Mononuclear cell (primary cell): ENCODE measurements around the gene HIVEP3. TPM values are rescaled to one million over a fixed set of nuclear protein-coding genes. Genes with fewer than 3 reads are reported as not detected.
"Not testable (repeated sequence)": the region's sequence is repeated elsewhere in the genome, so short reads cannot be mapped to it uniquely, and the experiment has no call there.

Experiments used
- H3K27me3 ChIP-seq: 2 replicates; pipeline ENCODE4 v1.6.0; 2011; ENCODE audit warnings: low read length, control low read depth; ENCODE audit not compliant: insufficient read depth
- H3K4me1 ChIP-seq: 2 replicates; pipeline ENCODE4 v1.5.1; 2011; ENCODE audit warnings: mild to moderate bottlenecking, low read length, control low read depth; ENCODE audit not compliant: insufficient read depth
- H3K4me3 ChIP-seq: 2 replicates; pipeline ENCODE4 v1.5.1; 2011; ENCODE audit warnings: mild to moderate bottlenecking, low read length, moderate library complexity
- H3K9me3 ChIP-seq: 2 replicates; pipeline ENCODE4 v1.5.1; 2011; ENCODE audit warnings: low read depth, mild to moderate bottlenecking, control low read depth, low read length
- total RNA-seq: library from RNA; depleted of rRNA; stranded (reverse); fragments of >200 nt; gene quantifications from one replicate; pipeline ENCODE4 v1.2.3, GENCODE V29; 2012

Gene HIVEP3
- total RNA-seq, 1 donor = 3.9 TPM

DNA sequence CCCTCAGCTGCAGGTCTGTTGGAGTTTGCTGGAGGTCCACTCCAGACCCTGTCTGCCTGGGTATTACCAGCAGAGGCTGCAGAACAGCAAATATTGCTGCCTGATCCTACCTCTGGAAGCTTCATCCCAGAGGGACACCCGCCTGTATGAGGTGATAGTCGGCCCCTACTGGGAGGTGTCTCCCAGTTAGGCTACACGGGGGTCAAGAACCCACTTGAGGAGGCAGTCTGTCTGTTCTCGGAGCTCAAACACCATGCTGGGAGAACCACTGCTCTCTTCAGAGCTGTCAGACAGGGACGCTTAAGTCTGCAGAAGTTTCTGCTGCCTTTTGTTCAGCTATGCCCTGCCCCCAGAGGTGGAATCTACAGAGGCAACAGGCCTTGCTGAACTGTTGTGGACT, 364.0 kb downstream of the HIVEP3 start:
- H3K27me3 ChIP-seq, H3K9me3 ChIP-seq, H3K4me1 ChIP-seq, H3K4me3 ChIP-seq: not testable (repeated sequence)

- H3K4me1 ChIP-seq = no peaks in the 10 kb centered on the region
- H3K4me3 ChIP-seq = no peak overlapping the region
- H3K27me3 ChIP-seq = no peaks in the 10 kb centered on the region
- H3K9me3 ChIP-seq = no peaks in the 10 kb centered on the region
Observed at GRCh38 chr1:41547781-41548560, 370.8 kb downstream of the HIVEP3 start.

DNA sequence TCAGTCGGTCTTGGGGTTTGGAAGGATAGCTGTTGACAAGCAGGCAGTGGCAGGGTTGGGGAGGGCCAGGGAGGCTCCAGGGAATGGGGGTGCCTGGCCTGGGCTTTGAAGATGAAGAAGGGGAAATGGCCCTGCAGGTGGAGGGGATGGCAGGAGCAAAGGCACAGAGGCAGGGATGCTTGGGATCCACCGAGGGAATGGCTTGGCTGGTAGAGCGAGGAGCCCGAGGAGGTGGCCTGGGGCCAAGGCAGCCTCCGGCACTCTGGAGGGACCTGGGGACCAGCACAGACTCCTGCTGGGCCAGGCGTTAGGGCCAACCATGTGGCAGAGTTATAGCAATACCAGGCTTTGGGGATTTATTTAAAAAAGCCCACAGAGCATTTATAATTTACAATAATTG, 371.4 kb downstream of the HIVEP3 start:
- H3K4me1 ChIP-seq = no peaks in the 10 kb centered on the region
- no peaks in the 10 kb centered on the region for H3K9me3 ChIP-seq
- no peak overlapping the region for H3K4me3 ChIP-seq
- no peaks in the 10 kb centered on the region for H3K27me3 ChIP-seq

DNA sequence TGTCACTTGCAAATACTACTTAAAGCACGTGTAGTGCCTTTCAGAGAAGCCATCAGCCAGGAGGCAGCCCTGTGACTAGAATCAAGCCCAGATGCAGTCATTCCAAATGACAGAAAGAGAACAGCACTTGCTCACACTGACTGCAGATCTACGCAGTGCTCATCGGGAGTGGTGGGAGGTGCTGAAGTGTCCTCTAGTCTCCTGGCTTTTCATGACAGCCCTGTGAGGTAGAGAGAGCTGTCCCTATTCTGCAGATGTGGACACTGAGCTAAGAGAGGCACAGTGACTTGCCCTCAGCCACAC, 371.9 kb downstream of the HIVEP3 start:
- Histone ChIP-seq H3K27me3 (no peaks in the 10 kb centered on the region), H3K4me3 (no peak overlapping the region)

DNA sequence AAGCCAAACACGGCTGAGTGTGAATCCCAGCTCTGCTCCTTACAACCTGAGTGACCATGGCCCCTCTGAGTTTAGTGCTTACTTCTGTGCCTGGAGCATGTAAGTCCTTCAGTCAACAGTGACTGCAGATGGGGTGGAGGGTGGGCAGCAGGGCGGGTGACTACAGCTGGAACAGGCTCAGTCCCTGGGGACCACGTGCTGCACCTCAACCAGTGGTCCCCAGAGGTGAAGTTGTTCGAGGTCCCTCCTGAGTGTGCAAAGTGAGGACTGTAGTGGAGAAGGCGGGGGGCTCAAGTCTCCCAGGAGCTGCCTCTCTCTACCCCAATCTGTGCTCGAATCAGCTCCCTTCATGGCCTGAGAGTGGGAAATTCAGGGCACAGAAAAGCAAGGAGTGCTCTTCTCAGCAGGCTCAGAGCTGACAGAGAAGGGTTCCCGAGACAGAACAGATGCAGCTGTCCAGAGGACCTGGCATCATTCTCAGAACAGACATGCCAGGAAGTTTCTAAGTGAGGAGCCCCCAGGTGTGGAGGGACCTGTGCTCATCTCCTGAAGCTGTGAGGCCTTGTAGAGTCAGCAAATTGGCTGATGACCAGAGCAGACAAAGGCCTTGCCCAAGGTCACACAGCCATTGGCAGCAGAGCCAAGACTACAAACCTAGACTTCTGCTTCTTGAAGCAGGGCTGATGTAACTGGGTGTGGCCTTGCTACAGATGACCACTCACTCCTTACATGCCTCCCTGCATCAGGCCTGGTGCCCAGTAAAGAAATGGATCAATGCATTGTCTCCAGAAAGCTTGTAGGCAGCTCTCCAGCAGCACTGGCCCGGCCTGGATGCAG, 372.5 kb downstream of the HIVEP3 start:
- Histone ChIP-seq H3K4me1 (peaks cover 4% of the 10 kb centered on the region), H3K27me3 (no peaks in the 10 kb centered on the region), H3K9me3 (no peaks in the 10 kb centered on the region), H3K4me3 (no peak overlapping the region)

More for the DNA sequence above, 371.9 kb downstream of the HIVEP3 start:
- no peaks in the 10 kb centered on the region for H3K4me1 ChIP-seq
- no peaks in the 10 kb centered on the region for H3K9me3 ChIP-seq

DNA sequence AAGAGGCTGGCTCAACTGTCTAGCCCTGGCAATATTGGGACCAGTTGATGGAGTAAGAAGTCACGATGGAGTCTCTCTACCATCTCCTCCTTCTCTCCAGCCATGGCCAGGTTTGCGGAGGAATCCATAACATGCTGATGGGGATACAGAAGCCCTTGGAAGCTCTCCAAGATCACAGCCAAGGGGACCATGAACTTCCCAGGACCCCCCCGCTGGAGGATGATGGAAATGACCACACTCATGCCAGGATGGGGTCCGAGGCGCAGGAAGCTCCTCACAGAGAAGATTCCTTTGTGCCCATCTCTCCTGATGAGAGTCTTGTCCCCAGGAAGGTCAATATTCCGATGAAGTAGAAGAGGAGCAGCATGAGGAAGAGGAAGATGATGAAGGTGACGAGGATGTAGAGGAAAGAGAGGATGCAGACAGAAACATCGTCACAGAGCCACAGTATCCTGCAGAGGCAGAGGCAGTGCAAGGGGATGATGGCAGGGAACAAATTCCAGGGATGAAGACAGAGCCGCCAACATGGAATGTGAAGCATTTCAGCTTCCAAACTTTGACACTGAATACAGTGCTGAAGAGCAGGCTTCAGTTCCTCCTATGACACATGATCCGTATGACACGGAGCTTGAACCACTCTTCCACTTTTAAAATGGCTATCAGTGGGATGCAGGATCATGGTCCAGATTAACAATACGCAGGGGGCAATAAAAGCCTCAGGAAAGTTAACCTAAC, 376.4 kb downstream of the HIVEP3 start:
- Histone ChIP-seq H3K4me3 (no peak overlapping the region), H3K27me3 (no peaks in the 10 kb centered on the region), H3K4me1 (peaks cover 14% of the 10 kb centered on the region), H3K9me3 (no peaks in the 10 kb centered on the region)

DNA sequence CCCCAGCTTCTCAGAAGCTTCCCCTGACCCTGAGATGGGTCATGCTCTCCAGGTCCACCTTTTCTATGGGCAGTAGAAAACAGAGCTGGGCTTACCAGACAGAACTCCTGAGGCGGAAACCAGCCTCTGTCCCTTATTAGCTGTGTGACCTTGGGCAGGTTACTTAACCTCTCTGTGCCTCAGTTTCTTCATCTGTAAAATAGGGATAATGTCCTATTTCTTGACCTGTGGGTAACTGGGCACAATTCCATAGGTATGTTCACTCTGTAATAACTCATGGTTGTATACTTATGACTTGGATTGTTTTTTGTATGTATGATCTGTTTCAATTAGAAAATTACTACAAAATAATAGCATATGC, 377.1 kb downstream of the HIVEP3 start:
- no peaks in the 10 kb centered on the region for H3K27me3 ChIP-seq
- H3K9me3 ChIP-seq = no peaks in the 10 kb centered on the region
- no peak overlapping the region for H3K4me3 ChIP-seq
- H3K4me1 ChIP-seq = peaks cover 14% of the 10 kb centered on the region

GRCh38 chr1:41540886-41541591, 377.7 kb downstream of the HIVEP3 start:
- H3K9me3 ChIP-seq = no peaks in the 10 kb centered on the region
- no peaks in the 10 kb centered on the region for H3K27me3 ChIP-seq
- H3K4me1 ChIP-seq = peaks cover 14% of the 10 kb centered on the region
- H3K4me3 ChIP-seq = no peak overlapping the region

GRCh38 chr1:41539999-41540398, 378.7 kb downstream of the HIVEP3 start:
- Histone ChIP-seq H3K9me3 (no peaks in the 10 kb centered on the region), H3K4me3 (no peak overlapping the region), H3K27me3 (no peaks in the 10 kb centered on the region), H3K4me1 (peaks cover 14% of the 10 kb centered on the region)

- Histone ChIP-seq H3K4me1 (peaks cover 14% of the 10 kb centered on the region), H3K4me3 (no peak overlapping the region), H3K9me3 (no peaks in the 10 kb centered on the region), H3K27me3 (no peaks in the 10 kb centered on the region)
Observed at GRCh38 chr1:41539418-41539805, 379.3 kb downstream of the HIVEP3 start.

DNA sequence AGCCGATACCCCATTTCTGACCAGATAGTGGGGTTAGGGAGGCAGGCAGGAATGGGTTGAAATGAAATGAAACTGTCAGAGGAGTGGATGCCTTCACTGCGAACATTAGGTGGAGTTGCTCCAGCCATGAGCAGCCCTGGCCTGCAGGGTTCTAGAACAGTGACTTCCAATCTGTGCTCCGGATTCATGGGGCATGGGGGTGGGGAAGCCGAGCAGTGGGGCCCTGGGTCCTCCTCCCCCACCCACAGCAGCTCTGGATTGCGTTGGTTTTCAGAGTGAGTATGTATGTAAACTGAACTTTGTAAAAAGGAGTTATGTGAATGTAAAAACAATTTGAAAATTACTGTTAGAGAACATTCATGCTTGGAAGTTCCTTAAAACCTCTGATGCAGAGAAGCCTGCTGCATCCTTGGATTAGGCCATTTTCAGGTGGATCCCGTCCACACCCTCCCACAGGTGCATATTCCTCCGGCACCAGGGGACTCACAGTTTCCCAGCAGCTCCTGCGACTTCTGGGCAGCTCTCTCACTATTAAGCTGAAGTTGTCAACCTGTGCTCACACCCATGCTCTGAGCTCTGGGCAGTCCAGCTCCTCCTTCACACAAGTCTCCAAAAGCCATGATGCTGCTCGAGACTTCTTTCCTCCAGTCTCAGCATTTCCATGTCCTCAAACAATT, 379.8 kb downstream of the HIVEP3 start:
- peaks cover 14% of the 10 kb centered on the region for H3K4me1 ChIP-seq
- no peaks in the 10 kb centered on the region for H3K27me3 ChIP-seq
- H3K9me3 ChIP-seq = no peaks in the 10 kb centered on the region
- no peak overlapping the region for H3K4me3 ChIP-seq

- Histone ChIP-seq H3K27me3 (no peaks in the 10 kb centered on the region), H3K4me3 (no peak overlapping the region), H3K4me1 (peaks cover 14% of the 10 kb centered on the region), H3K9me3 (no peaks in the 10 kb centered on the region)
Observed at GRCh38 chr1:41537788-41538351, 380.9 kb downstream of the HIVEP3 start.

- Histone ChIP-seq H3K27me3 (no peaks in the 10 kb centered on the region), H3K4me1 (peaks cover 14% of the 10 kb centered on the region), H3K4me3 (no peak overlapping the region), H3K9me3 (no peaks in the 10 kb centered on the region)
Observed at GRCh38 chr1:41537251-41537650, 381.5 kb downstream of the HIVEP3 start.

GRCh38 chr1:41536361-41536802, 382.3 kb downstream of the HIVEP3 start:
- Histone ChIP-seq H3K27me3 (no peaks in the 10 kb centered on the region), H3K9me3 (no peaks in the 10 kb centered on the region), H3K4me3 (no peak overlapping the region), H3K4me1 (peaks cover 12% of the 10 kb centered on the region)
